SU-DHL-6 (cell line): ENCODE measurements around the gene CFAP141.

Experiments
- H2AFZ ChIP-seq: fragments of 200-600 bp; sonication (generic); 2 replicates; pipeline ENCODE4 v1.6.1; 2014; ENCODE audit warnings: low read depth, mild to moderate bottlenecking, moderate library complexity, mixed read lengths, antibody characterized with exemption, low read length; ENCODE audit not compliant: severe bottlenecking
- H3F3A ChIP-seq: fragments of 200-600 bp; shearing (Covaris generic); 2 replicates; pipeline ENCODE4 v1.6.0; 2016; ENCODE audit warnings: antibody characterized with exemption, mild to moderate bottlenecking; ENCODE audit not compliant: insufficient read depth
- H3K27ac ChIP-seq: fragments of 200-600 bp; sonication (generic); 2 replicates; pipeline ENCODE4 v1.5.1; 2016; ENCODE audit warnings: low read depth, mild to moderate bottlenecking, low read length, moderate library complexity, mixed read lengths
- H3K27me3 ChIP-seq: fragments of 200-600 bp; sonication (generic), shearing (Covaris generic); 2 replicates; pipeline ENCODE4 v1.6.0; 2014; ENCODE audit warnings: mild to moderate bottlenecking, low read length
- H3K36me3 ChIP-seq: fragments of 200-600 bp; sonication (generic); 2 replicates; pipeline ENCODE4 v1.6.1; 2014; ENCODE audit warnings: mild to moderate bottlenecking, low read length, mixed read lengths
- H3K4me2 ChIP-seq: fragments of 300-600, 200-600 bp; shearing (Covaris generic), sonication (generic); 2 replicates; pipeline ENCODE4 v1.6.0; 2014; ENCODE audit warnings: low read length, low read depth, mild to moderate bottlenecking; ENCODE audit not compliant: poor library complexity, severe bottlenecking
- H3K4me3 ChIP-seq: fragments of 200-600 bp; sonication (generic); 2 replicates; pipeline ENCODE4 v1.5.1; 2014; ENCODE audit warnings: antibody characterized with exemption, low read length, mild to moderate bottlenecking, mixed read lengths; ENCODE audit not compliant: insufficient read depth, poor library complexity, severe bottlenecking
- H3K79me2 ChIP-seq: fragments of 200-600 bp; sonication (generic); 2 replicates; pipeline ENCODE4 v1.6.1; 2014; ENCODE audit warnings: mild to moderate bottlenecking, low read length, moderate library complexity; ENCODE audit not compliant: insufficient read depth
- H3K9ac ChIP-seq: fragments of 200-600 bp; sonication (generic); 2 replicates; pipeline ENCODE4 v1.7.0; 2014; ENCODE audit warnings: mild to moderate bottlenecking, low read length
- H3K9me2 ChIP-seq: fragments of 200-600 bp; sonication (generic); replicated peaks from 2 replicates; pipeline ENCODE4 v1.6.1; 2014; ENCODE audit warnings: low read length; ENCODE audit not compliant: insufficient read depth
- H3K9me3 ChIP-seq: fragments of 200-600 bp; sonication (generic); 2 replicates; pipeline ENCODE4 v1.6.1; 2014; ENCODE audit warnings: low read length, mixed read lengths; ENCODE audit not compliant: insufficient read depth
- H4K20me1 ChIP-seq: fragments of 200-600 bp; sonication (generic); 2 replicates; pipeline ENCODE4 v1.6.1; 2014; ENCODE audit warnings: low read depth, mild to moderate bottlenecking, antibody characterized with exemption, low read length, moderate library complexity, mixed read lengths
- CTCF ChIP-seq: fragments of 200-600 bp; sonication (generic); IDR thresholded peaks from one replicate; pipeline ENCODE4 v1.5.1; 2017; ENCODE audit warnings: antibody characterized with exemption, mild to moderate bottlenecking, low read length, moderate library complexity; ENCODE audit not compliant: insufficient read depth, poor library complexity, severe bottlenecking
- EZH2phosphoT487 ChIP-seq: fragments of 200-600 bp; sonication (generic), shearing (Covaris generic); conservative IDR thresholded peaks from 2 replicates; pipeline ENCODE4 v1.6.1; 2018; ENCODE audit warnings: mild to moderate bottlenecking, antibody characterized with exemption, low read length, moderate library complexity, mixed read lengths

CFAP141 gene

DNA sequence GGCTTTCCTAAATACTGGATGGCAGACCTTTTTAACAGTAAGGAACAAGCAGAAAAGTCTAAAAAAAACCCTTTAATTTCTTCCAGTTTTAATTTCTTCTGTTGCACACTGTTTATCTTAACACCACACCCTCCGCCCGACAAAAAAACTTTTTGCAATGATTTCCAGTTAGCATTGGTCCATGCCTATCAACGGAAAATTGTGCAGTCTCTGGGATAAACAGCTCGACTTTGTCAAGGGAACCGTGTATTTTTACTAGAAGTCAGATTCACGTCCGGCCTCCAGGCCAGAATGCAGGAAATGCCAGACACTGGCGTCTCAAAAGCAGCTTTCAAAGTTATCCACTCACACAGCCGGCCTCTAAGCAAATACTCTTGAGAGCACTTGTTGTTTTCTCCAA lies 50.9 kb downstream of the CFAP141 start:
- no peak overlapping the region for H3K9ac ChIP-seq
- TF ChIP-seq CTCF: no peak
- no peak for TF ChIP-seq EZH2phosphoT487
- no peaks in the 10 kb centered on the region for H3K27me3 ChIP-seq
- H3F3A ChIP-seq: peaks cover 6% of the 10 kb centered on the region; the same call in 1 of the 2 replicates
- H2AFZ ChIP-seq: no peak overlapping the region
- no peak overlapping the region for H3K4me3 ChIP-seq
- peaks cover 15% of the 10 kb centered on the region for H3K36me3 ChIP-seq
- H3K27ac ChIP-seq: no peak overlapping the region
- no peaks in the 10 kb centered on the region for H4K20me1 ChIP-seq
- H3K9me3 ChIP-seq: no peaks in the 10 kb centered on the region
- no peak overlapping the region for H3K4me2 ChIP-seq
- H3K9me2 ChIP-seq: no peaks in the 10 kb centered on the region
- no peaks in the 10 kb centered on the region for H3K79me2 ChIP-seq

DNA sequence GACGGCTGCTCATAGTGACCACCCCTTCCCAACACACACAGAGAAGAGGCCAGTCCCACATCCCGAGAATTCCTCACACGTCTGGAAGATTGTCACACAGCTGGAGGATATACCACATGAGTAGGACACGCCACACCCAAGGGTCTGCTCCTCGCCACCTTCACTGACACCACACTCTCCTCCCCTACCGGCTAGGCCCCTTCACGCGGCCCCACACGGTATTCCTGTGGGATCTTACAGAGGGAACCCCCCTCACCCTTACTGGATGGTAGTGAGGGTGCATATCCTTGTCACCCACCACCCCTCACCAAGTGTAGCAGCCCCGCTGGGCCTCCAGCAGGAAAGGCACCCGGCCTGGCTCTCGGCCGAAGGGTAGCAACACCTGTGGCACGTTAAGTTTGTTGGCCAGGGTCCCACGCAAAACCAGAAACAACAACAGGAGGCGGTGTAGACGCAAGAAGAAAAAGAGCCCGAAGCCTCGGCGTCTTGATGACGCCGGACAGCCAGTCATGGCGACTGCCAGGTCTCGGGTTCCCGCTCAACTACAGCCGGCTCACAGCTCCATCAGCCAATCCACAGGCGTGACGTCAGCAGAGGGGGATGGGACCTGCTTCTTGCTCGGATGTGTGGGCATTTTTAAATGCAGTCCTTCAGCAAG lies 51.5 kb downstream of the CFAP141 start, which contains the start of gene NUP210L:
TSS of gene NUP210L (minus strand) at position 540 of the 658 bp plus-strand sequence.
- no peaks in the 10 kb centered on the region for H3K79me2 ChIP-seq
- no peak within 1 kb of the TSS for H2AFZ ChIP-seq
- H3F3A ChIP-seq: peaks cover 6% of the 10 kb centered on the region; the same call in 1 of the 2 replicates
- no peak within 1 kb of the TSS for H3K27ac ChIP-seq
- peaks cover 9% of the 10 kb centered on the region; the same call in 1 of the 2 replicates for H3K36me3 ChIP-seq
- H3K9me3 ChIP-seq: no peaks in the 10 kb centered on the region
- H4K20me1 ChIP-seq: no peaks in the 10 kb centered on the region
- H3K4me2 ChIP-seq: no peak within 1 kb of the TSS
- TF ChIP-seq CTCF: no peak
- TF ChIP-seq EZH2phosphoT487: no peak
- H3K4me3 ChIP-seq: no peak within 1 kb of the TSS
- H3K9me2 ChIP-seq: no peaks in the 10 kb centered on the region
- H3K27me3 ChIP-seq: no peaks in the 10 kb centered on the region
- H3K9ac ChIP-seq: no peak within 1 kb of the TSS

- Histone ChIP-seq H3K9ac (no peak overlapping the region), H3K9me3 (no peaks in the 10 kb centered on the region), H2AFZ (no peak overlapping the region), H3K27me3 (no peaks in the 10 kb centered on the region), H3F3A (peaks cover 6% of the 10 kb centered on the region; the same call in 1 of the 2 replicates), H3K9me2 (no peaks in the 10 kb centered on the region), H3K4me3 (no peak overlapping the region), H3K4me2 (no peak overlapping the region), H3K27ac (no peak overlapping the region), H3K79me2 (no peaks in the 10 kb centered on the region), H4K20me1 (no peaks in the 10 kb centered on the region), H3K36me3 (peaks cover 5% of the 10 kb centered on the region; the same call in 1 of the 2 replicates)
- TF ChIP-seq EZH2phosphoT487 (no peak), CTCF (no peak)
Observed at GRCh38 chr1:154154053-154154452, 52.1 kb downstream of the CFAP141 start.
